ENCODE measurements around the gene CDC42SE2. TPM values are rescaled to one million over a fixed set of nuclear protein-coding genes. Genes with fewer than 3 reads are reported as not detected.

CDC42SE2 gene
- total and polyA plus RNA-seq, 2 experiments from 2014 or later, result 24.2 to 36.2 TPM

DNA sequence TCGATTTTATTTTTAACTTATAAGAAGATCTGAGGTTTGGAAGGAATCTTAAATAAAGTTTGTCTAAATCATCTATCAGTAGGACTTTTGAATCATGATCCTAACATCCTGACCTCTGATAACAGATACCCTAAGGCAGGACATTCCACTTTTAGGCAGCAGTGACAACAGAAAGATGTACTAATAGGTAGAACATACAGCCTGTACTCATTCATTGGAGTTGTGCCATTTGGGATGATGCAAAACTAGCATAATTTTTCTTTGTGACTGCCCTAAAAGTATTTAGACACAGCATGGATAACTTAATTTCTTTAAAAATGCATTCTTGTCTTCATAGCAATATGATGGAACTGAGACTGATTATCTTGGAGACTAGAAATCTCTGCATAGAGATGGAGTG lies 39.7 kb downstream of the CDC42SE2 start (continued):
- TF ChIP-seq, protein P1, sequence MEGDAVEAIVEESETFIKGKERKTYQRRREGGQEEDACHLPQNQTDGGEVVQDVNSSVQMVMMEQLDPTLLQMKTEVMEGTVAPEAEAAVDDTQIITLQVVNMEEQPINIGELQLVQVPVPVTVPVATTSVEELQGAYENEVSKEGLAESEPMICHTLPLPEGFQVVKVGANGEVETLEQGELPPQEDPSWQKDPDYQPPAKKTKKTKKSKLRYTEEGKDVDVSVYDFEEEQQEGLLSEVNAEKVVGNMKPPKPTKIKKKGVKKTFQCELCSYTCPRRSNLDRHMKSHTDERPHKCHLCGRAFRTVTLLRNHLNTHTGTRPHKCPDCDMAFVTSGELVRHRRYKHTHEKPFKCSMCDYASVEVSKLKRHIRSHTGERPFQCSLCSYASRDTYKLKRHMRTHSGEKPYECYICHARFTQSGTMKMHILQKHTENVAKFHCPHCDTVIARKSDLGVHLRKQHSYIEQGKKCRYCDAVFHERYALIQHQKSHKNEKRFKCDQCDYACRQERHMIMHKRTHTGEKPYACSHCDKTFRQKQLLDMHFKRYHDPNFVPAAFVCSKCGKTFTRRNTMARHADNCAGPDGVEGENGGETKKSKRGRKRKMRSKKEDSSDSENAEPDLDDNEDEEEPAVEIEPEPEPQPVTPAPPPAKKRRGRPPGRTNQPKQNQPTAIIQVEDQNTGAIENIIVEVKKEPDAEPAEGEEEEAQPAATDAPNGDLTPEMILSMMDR (conservative IDR thresholded peaks at IDR 0.05; ENCODE audit: low read depth in 2 of 2), result no peak
- no peak for TF ChIP-seq EZH2phosphoT487 (IDR thresholded peaks at IDR 0.05; ENCODE audit: unreplicated experiment)
- no peak for TF ChIP-seq POLR2AphosphoS5 (IDR thresholded peaks at IDR 0.05; ENCODE audit: low read depth)
- no peak for TF ChIP-seq ZNF331 (CRISPR knock-in tag; IDR thresholded peaks at IDR 0.05; ENCODE audit: low read depth)
- no peak for TF ChIP-seq CREB1 (CRISPR knock-in tag; IDR thresholded peaks at IDR 0.05; ENCODE audit: low read depth)
- no peak for TF ChIP-seq JUNB (IDR thresholded peaks at IDR 0.05; ENCODE audit: unreplicated experiment)
- TF ChIP-seq, protein P2, sequence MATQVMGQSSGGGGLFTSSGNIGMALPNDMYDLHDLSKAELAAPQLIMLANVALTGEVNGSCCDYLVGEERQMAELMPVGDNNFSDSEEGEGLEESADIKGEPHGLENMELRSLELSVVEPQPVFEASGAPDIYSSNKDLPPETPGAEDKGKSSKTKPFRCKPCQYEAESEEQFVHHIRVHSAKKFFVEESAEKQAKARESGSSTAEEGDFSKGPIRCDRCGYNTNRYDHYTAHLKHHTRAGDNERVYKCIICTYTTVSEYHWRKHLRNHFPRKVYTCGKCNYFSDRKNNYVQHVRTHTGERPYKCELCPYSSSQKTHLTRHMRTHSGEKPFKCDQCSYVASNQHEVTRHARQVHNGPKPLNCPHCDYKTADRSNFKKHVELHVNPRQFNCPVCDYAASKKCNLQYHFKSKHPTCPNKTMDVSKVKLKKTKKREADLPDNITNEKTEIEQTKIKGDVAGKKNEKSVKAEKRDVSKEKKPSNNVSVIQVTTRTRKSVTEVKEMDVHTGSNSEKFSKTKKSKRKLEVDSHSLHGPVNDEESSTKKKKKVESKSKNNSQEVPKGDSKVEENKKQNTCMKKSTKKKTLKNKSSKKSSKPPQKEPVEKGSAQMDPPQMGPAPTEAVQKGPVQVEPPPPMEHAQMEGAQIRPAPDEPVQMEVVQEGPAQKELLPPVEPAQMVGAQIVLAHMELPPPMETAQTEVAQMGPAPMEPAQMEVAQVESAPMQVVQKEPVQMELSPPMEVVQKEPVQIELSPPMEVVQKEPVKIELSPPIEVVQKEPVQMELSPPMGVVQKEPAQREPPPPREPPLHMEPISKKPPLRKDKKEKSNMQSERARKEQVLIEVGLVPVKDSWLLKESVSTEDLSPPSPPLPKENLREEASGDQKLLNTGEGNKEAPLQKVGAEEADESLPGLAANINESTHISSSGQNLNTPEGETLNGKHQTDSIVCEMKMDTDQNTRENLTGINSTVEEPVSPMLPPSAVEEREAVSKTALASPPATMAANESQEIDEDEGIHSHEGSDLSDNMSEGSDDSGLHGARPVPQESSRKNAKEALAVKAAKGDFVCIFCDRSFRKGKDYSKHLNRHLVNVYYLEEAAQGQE (IDR thresholded peaks at IDR 0.05; ENCODE audit: unreplicated experiment), result no peak

DNA sequence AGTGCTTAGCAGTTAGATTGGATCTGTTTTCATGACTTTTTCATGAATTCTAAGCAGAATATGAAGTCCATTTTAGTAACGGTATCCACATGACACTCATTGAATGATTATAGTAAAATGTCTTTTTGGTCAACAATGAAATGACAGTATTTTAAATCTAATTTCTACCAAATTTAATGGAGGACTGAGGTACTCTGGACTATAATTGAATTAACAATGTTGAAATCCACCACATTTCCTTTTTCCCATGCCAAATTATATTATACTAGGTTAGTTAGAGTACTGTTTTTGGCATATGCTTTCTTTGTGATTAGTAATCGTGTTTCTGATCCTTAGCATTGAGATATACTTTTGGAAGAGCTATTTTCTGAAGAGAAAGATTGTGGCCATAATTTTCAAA lies 40.6 kb downstream of the CDC42SE2 start:
- ATAC-seq, result no peak
- Histone ChIP-seq H3K4me3 (no peak overlapping the region), H3K79me2 (replicated peaks; ENCODE audit: insufficient read depth) (peaks cover 75% of the 10 kb centered on the region), H3K36me3 (ENCODE audit: insufficient read depth) (no peaks in the 10 kb centered on the region), H3K4me1 (ENCODE audit: insufficient read depth) (no peaks in the 10 kb centered on the region), H3K27ac (ENCODE audit: low read depth) (no peak overlapping the region), H2AFZ (no peak overlapping the region), H3K27me3 (ENCODE audit: insufficient read depth) (no peaks in the 10 kb centered on the region), H3K4me2 (no peak overlapping the region), H3F3A (replicated peaks; ENCODE audit: low read depth) (no peaks in the 10 kb centered on the region), H4K20me1 (replicated peaks; ENCODE audit: insufficient read depth) (no peaks in the 10 kb centered on the region), H3K9me2 (ENCODE audit: insufficient read depth) (no peaks in the 10 kb centered on the region)
- DNase-seq (ENCODE audit: low spot score), result no peak
- no peak overlapping the region for H3K4me3 Mint-ChIP-seq
- H3K27me3 Mint-ChIP-seq (ENCODE audit: insufficient read depth, low read depth, poor library complexity), result no peaks in the 10 kb centered on the region
- peaks cover 2% of the 10 kb centered on the region; the same call in 2 of the 3 replicates for H3K4me1 Mint-ChIP-seq
- H3K9me3 Mint-ChIP-seq, result peaks cover 4% of the 10 kb centered on the region; the same call in 2 of the 3 replicates
- H3K27ac Mint-ChIP-seq, result no peak overlapping the region
- peaks cover 6% of the 10 kb centered on the region; the same call in 2 of the 3 replicates for H3K36me3 Mint-ChIP-seq (ENCODE audit: low read depth)
- TF ChIP-seq ZNF114 (CRISPR knock-in tag; IDR thresholded peaks at IDR 0.05), result no peak
- TF ChIP-seq NANOG (IDR thresholded peaks at IDR 0.05; ENCODE audit: borderline replicate concordance), result no peak
- no peak for TF ChIP-seq POLR2AphosphoS5 (IDR thresholded peaks at IDR 0.05; ENCODE audit: low read depth)
- TF ChIP-seq, protein P3, sequence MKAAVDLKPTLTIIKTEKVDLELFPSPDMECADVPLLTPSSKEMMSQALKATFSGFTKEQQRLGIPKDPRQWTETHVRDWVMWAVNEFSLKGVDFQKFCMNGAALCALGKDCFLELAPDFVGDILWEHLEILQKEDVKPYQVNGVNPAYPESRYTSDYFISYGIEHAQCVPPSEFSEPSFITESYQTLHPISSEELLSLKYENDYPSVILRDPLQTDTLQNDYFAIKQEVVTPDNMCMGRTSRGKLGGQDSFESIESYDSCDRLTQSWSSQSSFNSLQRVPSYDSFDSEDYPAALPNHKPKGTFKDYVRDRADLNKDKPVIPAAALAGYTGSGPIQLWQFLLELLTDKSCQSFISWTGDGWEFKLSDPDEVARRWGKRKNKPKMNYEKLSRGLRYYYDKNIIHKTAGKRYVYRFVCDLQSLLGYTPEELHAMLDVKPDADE (IDR thresholded peaks at IDR 0.05), result no peak
- no peak for TF ChIP-seq EZH2 (IDR thresholded peaks at IDR 0.05; ENCODE audit: low read depth, unreplicated experiment)
- TF ChIP-seq ZNF331 (CRISPR knock-in tag; IDR thresholded peaks at IDR 0.05; ENCODE audit: low read depth), result no peak
- TF ChIP-seq EZH2phosphoT487 (IDR thresholded peaks at IDR 0.05; ENCODE audit: unreplicated experiment), result no peak
- TF ChIP-seq, protein P1 (conservative IDR thresholded peaks at IDR 0.05; ENCODE audit: low read depth in 2 of 2), result no peak
- no peak for TF ChIP-seq STAT1 (IDR thresholded peaks at IDR 0.05; ENCODE audit: unreplicated experiment)
